ENCODE data around the gene ABCA13.
"Not testable (repeated sequence)": the region's sequence is repeated elsewhere in the genome, so short reads cannot be mapped to it uniquely, and the experiment has no call there.

Gene ABCA13, protein sequence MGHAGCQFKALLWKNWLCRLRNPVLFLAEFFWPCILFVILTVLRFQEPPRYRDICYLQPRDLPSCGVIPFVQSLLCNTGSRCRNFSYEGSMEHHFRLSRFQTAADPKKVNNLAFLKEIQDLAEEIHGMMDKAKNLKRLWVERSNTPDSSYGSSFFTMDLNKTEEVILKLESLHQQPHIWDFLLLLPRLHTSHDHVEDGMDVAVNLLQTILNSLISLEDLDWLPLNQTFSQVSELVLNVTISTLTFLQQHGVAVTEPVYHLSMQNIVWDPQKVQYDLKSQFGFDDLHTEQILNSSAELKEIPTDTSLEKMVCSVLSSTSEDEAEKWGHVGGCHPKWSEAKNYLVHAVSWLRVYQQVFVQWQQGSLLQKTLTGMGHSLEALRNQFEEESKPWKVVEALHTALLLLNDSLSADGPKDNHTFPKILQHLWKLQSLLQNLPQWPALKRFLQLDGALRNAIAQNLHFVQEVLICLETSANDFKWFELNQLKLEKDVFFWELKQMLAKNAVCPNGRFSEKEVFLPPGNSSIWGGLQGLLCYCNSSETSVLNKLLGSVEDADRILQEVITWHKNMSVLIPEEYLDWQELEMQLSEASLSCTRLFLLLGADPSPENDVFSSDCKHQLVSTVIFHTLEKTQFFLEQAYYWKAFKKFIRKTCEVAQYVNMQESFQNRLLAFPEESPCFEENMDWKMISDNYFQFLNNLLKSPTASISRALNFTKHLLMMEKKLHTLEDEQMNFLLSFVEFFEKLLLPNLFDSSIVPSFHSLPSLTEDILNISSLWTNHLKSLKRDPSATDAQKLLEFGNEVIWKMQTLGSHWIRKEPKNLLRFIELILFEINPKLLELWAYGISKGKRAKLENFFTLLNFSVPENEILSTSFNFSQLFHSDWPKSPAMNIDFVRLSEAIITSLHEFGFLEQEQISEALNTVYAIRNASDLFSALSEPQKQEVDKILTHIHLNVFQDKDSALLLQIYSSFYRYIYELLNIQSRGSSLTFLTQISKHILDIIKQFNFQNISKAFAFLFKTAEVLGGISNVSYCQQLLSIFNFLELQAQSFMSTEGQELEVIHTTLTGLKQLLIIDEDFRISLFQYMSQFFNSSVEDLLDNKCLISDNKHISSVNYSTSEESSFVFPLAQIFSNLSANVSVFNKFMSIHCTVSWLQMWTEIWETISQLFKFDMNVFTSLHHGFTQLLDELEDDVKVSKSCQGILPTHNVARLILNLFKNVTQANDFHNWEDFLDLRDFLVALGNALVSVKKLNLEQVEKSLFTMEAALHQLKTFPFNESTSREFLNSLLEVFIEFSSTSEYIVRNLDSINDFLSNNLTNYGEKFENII (N-terminal part only)

DNA sequence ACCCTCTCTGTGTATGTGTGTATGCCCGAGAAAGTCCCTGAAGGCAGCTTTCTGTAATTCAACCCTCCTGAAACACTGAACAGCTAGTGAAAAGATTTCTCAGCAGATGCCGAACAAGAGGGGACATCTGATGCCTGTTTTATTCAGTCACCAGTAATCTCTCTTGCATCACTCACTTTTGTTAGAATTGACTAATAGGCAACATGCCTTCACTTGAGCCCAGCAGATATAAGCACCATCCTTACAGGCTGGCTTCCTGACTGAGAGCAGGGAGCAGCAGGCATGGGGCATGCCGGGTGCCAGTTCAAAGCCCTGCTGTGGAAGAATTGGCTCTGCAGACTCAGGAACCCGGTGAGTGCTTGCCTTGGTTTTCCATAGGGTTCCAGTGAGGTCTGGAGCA is at the start of gene ABCA13:
ABCA13 (plus strand) TSS at position 257 of the 400 bp plus-strand sequence; CDS start at position 283, 26 bp downstream.
- no peak for DNase-seq (ENCODE audit: low spot score)

DNA sequence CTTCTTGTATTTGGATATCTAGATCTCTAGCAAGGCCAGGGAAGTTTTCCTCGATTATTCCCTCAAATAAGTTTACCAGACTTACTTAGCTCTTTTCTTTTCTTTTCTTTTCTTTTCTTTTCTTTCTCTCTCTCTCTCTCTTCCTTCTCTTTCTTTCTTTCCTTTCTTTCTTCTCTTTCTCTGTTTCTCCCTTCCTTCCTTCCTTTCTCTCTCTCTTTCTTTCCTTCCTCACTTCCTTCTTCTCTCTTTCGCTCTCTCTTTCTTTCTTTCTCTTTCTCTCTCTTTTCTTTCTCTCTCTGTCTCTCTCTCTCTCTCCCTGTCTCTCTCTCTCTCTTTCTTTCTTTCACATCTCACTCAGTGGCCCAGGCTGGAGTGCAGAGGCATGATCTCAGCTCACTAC is 45.2 kb upstream of the ABCA13 start:
- DNase-seq (ENCODE audit: low spot score): no peak

DNA sequence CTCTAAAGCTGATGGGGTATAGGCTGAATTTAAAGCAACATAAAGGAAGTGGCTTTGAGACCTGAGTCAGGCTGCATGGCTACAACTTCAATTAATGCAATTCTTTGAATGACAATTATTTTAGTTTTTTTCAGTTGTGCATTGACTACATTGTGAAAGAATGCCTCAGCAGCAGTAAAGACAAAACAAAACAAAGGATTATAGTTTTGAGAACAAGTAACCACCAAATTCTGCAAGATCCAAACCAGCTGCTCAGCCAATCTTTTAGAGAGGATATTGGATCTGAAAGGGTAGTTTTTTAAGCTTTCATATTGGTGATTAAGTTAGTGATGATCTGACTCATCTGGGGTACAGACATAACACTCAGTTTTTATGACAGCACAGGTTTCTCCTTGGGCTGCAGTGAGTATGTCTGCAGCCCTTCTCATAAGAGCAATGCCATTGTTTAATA is 40.6 kb upstream of the ABCA13 start:
- DNase-seq (ENCODE audit: low spot score): no peak

DNA sequence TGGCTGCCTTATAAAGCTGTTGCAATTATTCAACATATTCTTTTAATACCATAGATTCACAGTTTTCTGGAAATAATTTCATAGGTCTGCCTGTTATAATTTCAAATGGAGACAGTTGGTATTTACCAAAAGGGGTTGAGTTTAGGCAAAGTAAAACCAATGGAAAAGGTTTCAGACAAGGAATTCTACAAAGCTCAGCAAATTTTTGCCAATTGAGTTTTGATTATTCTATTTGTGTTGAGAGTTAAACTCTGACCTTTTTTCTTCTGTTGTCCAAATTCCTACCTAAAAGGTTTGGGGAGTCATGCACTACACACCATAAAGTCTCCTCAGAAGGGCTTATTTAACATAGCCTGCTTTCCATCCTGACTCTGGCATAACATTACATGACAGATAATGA is 38.5 kb upstream of the ABCA13 start:
- no peak for DNase-seq (ENCODE audit: low spot score)

DNA sequence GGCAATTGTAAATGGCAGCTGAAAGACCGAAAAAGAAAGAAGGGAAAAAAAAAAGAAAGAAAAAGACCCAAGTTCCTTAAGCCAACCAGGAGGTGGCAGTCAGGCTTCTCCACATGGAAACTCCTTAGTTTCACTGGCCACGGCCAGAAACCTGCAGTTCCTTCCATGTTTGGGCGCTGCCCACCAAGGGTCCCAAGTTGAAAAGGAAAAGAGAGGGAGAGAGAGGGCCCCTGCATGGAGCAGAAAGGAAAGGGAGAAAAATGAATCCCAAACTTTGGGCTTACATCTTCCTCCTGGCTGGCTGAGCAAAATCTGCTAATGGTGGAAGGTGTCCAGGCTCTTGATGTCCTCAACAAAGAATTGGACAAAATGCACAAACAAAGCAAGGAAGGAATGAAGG is 31.8 kb upstream of the ABCA13 start:
- no peak for DNase-seq (ENCODE audit: low spot score)

DNA sequence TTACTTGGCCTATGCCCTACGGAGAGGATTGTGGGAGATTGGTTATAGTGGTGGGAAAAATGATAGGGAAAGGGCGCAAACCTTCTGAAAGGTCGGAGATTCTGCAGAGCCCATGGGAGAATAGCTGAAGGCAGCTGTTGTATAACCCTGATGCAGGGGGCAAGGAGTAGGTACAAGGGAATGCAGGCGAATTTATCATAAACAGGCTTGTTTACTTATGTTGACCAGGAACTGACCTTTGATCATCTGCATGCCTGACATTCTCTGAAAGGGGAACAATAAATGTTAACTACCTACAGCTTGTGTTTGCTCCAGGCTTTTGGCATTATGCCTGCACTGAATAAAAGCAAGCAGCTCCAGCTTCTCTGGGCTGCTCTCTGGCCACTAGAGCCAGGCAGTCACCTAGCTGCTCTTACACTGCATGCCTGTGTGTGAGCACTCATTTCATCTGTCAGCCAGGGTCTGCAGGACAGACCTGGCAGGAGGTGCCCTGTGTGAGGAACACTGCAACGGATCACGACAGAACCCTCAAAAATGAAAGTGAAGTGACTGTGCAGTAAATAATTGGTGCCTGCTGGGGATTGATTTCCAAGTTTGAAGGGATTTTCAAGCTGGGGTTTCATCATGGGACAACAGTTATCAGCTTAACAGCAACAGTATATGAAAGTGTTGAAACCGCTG is 31.1 kb upstream of the ABCA13 start:
- peak; percentile 52 for DNase-seq (ENCODE audit: low spot score)

DNA sequence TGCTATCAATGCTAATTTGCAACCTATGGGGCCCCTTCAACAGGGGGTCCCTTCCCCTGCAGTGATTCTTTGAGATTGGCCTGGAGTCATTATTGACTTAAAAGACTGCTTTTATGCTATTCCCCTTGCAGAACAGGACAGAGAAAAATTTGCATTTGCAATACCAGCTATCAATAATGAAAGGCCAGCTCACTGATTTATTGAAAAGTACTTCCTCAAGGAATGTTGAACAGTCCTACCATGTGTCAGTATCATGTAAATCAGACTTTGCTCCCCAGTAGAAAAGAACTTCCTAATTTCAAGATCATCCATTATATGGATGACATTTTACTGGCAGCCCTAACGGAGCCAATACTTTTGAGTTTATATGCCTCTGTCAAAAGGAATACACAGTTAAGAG is 29.7 kb upstream of the ABCA13 start:
- DNase-seq (ENCODE audit: low spot score): no peak

DNA sequence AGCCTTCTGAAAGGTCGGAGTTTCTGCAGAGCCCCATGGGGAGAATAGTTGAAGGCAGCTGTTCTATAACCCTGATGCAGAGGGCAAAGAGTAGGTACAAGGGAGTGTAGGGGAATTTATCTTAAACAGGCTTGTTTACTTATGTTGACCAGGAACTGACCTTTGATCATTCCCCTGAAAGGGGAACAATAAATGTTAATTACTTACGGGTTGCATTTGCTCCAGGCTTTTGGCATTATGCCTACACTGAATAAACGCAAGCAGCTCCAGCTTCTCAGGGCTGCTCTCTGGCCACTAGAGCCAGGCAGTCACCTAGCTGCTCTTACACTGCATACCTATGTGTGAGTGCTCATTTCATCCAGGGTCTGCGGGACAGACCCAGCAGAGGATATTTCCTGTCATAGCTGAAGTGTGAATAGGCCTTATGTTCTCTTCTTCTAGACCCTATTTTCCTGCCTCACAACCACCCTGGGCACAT is 26.9 kb upstream of the ABCA13 start:
- DNase-seq (ENCODE audit: low spot score): no peak

DNA sequence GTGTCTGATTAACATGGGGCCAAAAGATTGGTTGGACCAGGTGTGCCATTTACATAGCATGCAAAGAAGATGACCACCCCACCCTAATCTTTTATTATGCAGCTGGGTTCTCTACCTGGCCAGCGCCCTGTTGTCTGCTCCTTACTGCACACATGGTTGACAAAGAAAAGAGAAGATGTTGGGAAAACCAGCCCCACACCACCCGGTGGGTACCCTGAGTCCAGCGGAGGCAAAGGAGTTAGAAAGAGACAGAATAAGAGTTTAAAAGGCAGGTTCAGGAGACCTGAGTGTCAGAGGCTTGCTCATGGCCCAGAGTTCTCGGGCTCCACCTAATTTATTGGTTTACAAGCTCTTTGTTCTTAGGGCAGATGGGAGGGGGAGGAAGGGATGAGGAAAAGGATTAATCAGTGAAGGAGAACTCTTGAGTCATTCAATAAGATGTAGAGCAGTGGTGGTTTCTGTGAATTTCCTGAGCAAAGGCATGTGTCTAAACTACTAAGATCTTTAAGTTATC is 24.1 kb upstream of the ABCA13 start:
- DNase-seq (ENCODE audit: low spot score): peak; percentile 43

DNA sequence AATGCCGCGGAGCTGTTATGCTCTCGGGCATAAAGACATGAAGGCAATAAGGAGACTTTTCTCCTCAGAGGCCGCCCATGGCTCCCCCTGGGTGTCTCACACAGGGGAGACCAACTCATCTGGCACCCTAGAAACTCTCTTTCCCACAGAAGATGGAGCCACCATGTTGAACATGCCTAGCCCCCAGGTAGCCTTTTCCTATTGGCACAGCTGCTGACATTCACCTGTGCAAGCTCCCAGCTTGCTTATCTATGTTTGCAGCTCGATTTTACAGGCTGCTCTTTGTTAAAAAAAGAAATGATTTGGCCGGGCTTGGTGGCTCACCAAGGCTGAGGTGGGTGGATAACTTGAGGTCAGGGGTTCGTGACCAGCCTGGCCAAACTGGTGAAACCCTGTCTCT is 23.6 kb upstream of the ABCA13 start:
- DNase-seq (ENCODE audit: low spot score): not testable (repeated sequence)

DNA sequence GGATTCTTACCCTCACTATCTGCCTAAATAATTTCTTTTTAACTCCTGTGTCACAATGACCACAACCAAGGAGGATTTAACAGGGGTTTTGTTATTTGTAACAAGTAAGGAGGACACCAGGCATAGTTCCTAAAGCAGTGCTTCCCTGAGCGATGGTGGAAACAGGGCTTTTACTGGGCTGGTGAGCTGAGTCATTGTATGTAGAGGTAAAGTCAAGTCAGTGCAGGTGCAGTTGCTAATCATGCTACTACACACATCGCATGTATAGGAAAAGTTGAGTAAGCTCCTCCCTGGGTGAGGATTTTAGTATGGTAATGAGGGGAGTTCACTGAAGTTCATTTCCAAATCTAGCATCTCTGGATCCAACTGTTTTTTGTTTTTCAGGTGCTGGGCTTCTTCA is 22.9 kb upstream of the ABCA13 start:
- no peak for DNase-seq (ENCODE audit: low spot score)

DNA sequence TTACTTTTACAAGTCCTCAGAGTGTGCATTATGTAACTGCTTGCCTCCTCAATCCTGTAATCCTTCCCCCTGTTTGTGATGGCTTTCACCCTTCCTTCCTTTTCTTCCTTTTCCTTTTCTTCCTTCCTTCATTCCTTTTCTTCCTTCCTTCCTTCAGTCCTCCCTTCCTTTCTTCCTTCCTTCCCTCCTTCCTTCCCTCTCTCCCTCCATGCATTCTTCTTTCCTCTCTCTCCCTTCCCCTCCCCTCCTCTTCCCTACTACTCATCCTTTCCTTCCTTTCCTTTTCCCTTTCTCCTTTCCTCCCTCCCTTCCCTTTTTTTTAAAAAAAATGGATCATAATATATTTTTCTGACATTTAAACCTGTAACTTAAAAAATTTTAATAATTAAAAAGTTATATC is 22.2 kb upstream of the ABCA13 start:
- no peak for DNase-seq (ENCODE audit: low spot score)

DNA sequence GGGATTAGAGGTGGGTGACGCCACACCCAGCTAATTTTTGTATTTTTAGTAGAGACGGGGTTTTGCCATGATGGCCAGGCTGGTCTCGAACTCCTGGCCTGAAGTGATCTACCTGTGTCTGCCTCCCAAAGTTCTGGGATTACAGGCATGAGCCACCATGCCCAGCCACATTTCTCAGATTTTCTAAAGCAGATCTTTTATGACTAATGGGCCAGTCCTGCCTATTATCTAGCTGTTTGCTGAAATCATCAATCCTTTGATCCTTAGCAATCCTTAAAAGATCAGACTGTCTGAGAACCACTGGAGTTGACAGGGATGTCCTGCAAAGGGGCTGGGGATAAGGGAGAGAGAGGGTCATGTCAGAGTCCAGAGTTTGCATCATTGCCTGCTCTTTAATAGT is 21.2 kb upstream of the ABCA13 start:
- no peak for DNase-seq (ENCODE audit: low spot score)

DNA sequence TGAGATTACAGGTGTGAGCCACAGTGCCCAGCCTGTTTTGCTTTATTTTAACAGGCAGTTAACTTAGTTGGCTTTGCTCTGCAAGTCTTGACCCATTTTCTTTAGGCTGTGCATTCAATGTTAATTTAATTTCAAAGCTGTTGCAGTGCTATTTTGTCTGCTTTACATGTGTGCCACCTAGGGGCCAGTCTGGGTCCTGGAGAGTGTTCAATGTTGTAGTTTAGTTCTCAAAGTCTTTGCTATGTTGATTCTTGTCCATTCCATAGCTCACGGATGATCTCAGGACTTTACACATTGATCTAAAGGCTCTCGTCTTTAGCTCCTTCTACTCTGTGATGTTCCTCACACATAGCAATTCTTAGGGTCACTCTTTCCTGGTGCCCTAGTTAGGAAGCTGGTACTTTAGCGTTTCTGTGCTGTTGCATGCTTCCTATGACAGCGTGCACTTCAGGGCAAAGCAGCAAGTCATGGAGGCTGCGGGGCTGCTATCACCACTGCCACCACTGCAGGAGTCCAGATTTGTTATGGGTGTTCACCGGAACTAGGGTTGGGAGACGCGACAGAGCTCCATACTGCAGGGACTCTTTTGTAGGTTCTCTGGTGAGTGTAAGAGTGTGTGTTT is 16.4 kb upstream of the ABCA13 start:
- peak; percentile 52 for DNase-seq (ENCODE audit: low spot score)

DNA sequence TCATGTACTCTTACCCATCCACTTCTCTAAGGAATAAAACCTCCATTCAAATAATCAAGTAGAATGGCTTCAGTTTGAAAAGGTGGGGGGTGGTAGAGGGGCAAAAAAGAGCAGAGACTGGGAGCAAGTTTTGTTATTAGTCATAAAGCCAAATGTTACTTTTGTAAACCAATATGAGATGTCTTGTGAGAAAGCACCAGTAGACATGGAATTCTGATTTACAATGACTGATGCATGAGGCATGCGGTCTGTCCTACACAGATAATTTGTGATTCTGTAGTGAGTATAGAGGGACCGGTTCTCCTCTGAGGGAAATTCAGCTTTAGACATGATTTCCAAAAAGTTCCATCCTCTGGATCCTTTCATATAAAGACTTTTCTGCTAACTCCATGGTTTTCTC is 12.9 kb upstream of the ABCA13 start:
- no peak for DNase-seq (ENCODE audit: low spot score)

DNA sequence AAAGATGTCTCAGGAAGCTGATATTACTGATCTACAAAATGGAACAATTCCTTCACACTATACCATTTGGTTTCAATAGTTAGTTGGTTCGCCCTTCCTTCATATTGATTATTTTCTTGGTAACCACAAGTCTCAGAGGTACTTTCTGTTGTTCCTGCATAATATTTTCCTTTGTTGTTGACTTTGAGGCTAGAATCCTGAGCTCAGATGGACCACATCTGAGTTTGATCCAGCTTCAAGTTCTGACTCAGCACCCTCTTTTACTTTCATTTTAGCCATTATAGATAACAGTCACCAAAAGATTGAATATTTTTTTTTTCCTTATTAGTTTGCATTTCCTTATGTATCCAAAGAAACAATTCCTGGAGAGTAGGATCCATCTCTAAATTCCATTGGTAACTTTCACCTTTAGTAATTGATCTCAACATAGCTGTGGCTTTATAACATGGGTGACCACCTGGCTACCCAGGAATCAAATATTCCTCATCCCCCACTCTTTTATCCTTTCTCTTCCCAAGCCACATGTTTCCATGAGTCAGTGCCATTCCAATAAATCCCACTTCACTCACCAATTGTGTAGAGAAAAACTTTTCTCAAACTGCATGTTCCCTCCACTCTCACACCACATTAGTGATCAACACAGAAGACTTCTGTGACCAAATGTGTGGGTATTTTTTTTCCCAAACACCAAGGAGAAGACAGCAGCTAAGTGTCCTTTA is 9.7 kb upstream of the ABCA13 start:
- DNase-seq (ENCODE audit: low spot score): no peak

DNA sequence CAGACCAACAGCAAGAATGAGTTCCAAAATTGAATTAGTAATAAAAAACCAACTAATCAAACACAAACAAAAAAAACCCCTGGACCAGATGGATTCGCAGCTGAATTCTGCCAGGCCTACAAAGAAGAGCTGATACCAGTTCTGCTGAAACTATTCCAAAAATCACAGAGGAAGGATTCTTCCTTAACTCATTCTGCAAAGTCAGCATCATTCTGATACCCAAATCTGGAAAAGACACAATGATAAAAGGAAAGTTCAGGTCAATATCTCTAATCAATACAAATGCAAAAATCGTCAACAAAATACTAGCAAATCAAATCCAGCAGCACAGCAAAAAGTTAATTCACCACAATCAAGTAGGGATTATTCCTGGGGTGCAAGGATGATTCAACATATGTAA is 6.1 kb upstream of the ABCA13 start:
- no peak for DNase-seq (ENCODE audit: low spot score)

DNA sequence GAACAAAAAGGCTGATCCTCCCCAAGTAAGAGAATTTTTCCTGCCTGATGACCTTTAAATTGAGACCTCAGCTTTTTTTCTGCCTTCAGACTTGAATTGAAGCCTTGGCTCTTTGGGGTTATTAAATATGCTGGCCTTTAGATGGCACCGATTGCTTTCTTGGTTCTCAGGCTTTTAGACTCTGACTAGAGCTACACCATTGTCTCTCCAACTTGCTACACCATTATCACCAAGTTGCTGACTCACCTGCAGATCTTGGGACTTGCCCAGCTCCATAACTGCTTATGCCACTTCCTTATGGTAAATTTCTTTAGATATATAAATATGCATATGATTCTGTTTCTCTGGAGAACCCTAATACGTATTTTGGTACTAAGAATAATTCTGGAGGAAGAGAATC is 3.1 kb upstream of the ABCA13 start:
- peak; percentile 70 for DNase-seq (ENCODE audit: low spot score)

DNA sequence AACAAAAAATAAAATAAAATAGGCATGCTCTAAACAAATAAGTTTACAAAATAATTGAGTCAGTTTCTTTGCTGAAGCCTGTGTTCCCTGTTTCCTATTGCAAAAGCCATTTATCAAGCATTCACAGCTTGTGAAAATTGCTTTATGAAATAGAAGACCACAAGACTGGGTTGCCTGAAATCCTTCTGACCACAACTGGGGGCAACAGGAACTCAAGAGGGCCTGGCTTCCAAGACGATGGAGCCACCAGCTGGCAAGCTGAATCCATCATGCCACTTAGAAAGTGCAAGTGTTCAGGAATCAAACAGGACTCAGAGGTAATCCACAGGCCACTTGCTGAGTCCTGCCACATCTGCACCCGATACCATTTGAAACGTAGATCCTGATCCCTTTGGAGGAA is 752 bp upstream of the ABCA13 start:
- DNase-seq (ENCODE audit: low spot score): no peak

DNA sequence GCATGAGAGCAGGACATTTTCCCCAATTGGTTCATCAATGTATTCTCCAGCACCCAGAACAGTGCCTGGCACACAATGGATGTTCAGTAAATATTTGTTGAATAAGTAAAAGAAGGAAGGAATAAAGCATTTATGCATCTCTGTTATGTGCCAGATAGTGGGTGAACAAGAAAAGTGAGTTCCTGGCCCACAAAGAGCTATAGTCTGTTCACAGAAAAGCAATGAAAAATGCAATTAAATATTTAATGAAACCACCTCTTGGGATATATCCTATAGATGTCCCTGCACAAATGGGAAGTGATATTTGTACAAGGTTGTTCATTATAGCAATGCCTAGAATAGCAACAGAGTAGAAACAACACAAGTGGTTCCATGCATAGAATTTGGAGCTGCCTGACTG is 2.1 kb downstream of the ABCA13 start:
- DNase-seq (ENCODE audit: low spot score): no peak

Measured in kidney tubule cell (primary cell).